ENCODE measurements around the gene MED25. TPM values are rescaled to one million over a fixed set of nuclear protein-coding genes. Genes with fewer than 3 reads are reported as not detected.

MED25 gene
- total and polyA plus RNA-seq, 9 of the 15 experiments (the other 6 are each of a cell fraction or from before 2014, with no cell fraction given): 4.1 to 93.9 (median 19.3) TPM

- TF ChIP-seq YY1 (IDR thresholded peaks at IDR 0.05; ENCODE audit: borderline replicate concordance in 1 of 3, control insufficient read depth in 1 of 3, extremely low read depth in 1 of 3, insufficient read depth in 3 of 3, insufficient read length in 1 of 3, insufficient replicate concordance in 2 of 3, low read depth in 1 of 3, low read length in 2 of 3): peak in 1 of 3 experiments; percentile 58
- peak in 1 of 2 experiments; percentile 22; a peak in 1 of 4 replicates for TF ChIP-seq ETV6 (IDR thresholded peaks at IDR 0.05; ENCODE audit: borderline replicate concordance in 1 of 2, low read depth in 2 of 2, low read length in 1 of 2)
- TF ChIP-seq ETV6 (CRISPR knock-in tag; IDR thresholded peaks at IDR 0.05; ENCODE audit: borderline replicate concordance): no peak
- TF ChIP-seq CTCFL (IDR thresholded peaks at IDR 0.05; ENCODE audit: borderline replicate concordance, insufficient read depth, low read depth, low read length, poor library complexity, severe bottlenecking): no peak
- no peak for TF ChIP-seq ZNF239 (CRISPR knock-in tag; IDR thresholded peaks at IDR 0.05)
- no peak for TF ChIP-seq POU5F1 (IDR thresholded peaks at IDR 0.05; ENCODE audit: borderline replicate concordance, low read depth, low read length, partially characterized antibody)
- no peak for TF ChIP-seq GTF3C2 (IDR thresholded peaks at IDR 0.05; ENCODE audit: borderline replicate concordance, extremely low read depth, insufficient read length)
- TF ChIP-seq NBN (IDR thresholded peaks at IDR 0.05; ENCODE audit: low read depth): peak; percentile 31; the same call in 1 of the 2 replicates
- no peak for TF ChIP-seq TRIM28 (IDR thresholded peaks at IDR 0.05)
- TF ChIP-seq SUPT5H (IDR thresholded peaks at IDR 0.05): peak; percentile 92
- peak; percentile 38; the same call in 1 of the 2 replicates for TF ChIP-seq ZBTB2 (IDR thresholded peaks at IDR 0.05)
- TF ChIP-seq ZNF354B (CRISPR knock-in tag; IDR thresholded peaks at IDR 0.05): no peak
- no peak for TF ChIP-seq ERF (CRISPR knock-in tag; IDR thresholded peaks at IDR 0.05)
- TF ChIP-seq ZNF23 (CRISPR knock-in tag; IDR thresholded peaks at IDR 0.05): no peak
- peak; percentile 62 for TF ChIP-seq NFIC (IDR thresholded peaks at IDR 0.05)
- no peak for TF ChIP-seq NCOA4 (IDR thresholded peaks at IDR 0.05; ENCODE audit: partially characterized antibody)
- TF ChIP-seq SMAD2 (IDR thresholded peaks at IDR 0.05; ENCODE audit: low read depth, low read length): no peak
- TF ChIP-seq STAT5A (IDR thresholded peaks at IDR 0.05; ENCODE audit: borderline replicate concordance, low read length): no peak
- TF ChIP-seq POLR2G (IDR thresholded peaks at IDR 0.05; ENCODE audit: low read depth, low read length): peak; percentile 95
Observed at GRCh38 chr19:49866933-49867782, 49.1 kb downstream of the MED25 start, which contains the start of gene PNKP (continued).

All from K562 (cell line).